ENCODE measurements around the gene CFAP410.

GRCh38 chr21:44332965-44333364 is 6.2 kb downstream of the CFAP410 start:
- TF ChIP-seq RAD21 (conservative IDR thresholded peaks at IDR 0.05) (no peak), MXI1 (conservative IDR thresholded peaks at IDR 0.05; ENCODE audit: poor library complexity, severe bottlenecking) (no peak)

All from neural cell (in vitro differentiated cells).